GM12878 (cell line): ENCODE results near the gene SYCN. TPM values are rescaled to one million over a fixed set of nuclear protein-coding genes. Genes with fewer than 3 reads are reported as not detected.

Experiments used
- ATAC-seq: fragments of 200-7000 bp; cut with Tn5 transposase; 3 replicates; pipeline ENCODE4 v1.9.1; 2020; ENCODE audit warnings: mild to moderate bottlenecking, moderate library complexity
- BruUV-seq: library from RNA; stranded (reverse); fragments of 400-500 nt; replicated peaks from 2 replicates; lab custom pipeline; 2021; lab: Mats Ljungman, UMichigan
- CTCF ChIA-PET: fragments of 300-600 bp; sonication (Branson Sonifier 250); formaldehyde crosslinking; extraction: SDS; loops from one replicate; lab custom pipeline; 2021; ENCODE audit warnings: inconsistent platforms; lab: Yijun Ruan, JAX
- POLR2A ChIA-PET: fragments of 350-600 bp; formaldehyde crosslinking; extraction: SDS; loops from one replicate; lab custom pipeline; 2021; ENCODE audit warnings: inconsistent platforms; lab: Charles Lee
- RAD21 ChIA-PET: fragments of 300-600 bp; sonication (Branson Sonifier 250); formaldehyde crosslinking; loops from one replicate; lab custom pipeline; 2023; ENCODE audit warnings: antibody characterized with exemption; ENCODE audit not compliant: unreplicated experiment; lab: Charles Lee
- SMC1A ChIA-PET: fragments of 300-600 bp; sonication (Branson Sonifier 250); formaldehyde crosslinking; loops from one replicate; lab custom pipeline; 2023; ENCODE audit not compliant: unreplicated experiment, uncharacterized antibody; lab: Charles Lee
- DNase-seq: peaks from one replicate; pipeline ENCODE4 v3.0.0-alpha.2; 2011; ENCODE audit warnings: low read depth, low spot score
- FAIRE-seq: peaks from 3 replicates; lab custom pipeline; 2011; peaks lifted over from hg19 to GRCh38; lab: Jason Lieb, UNC
- H2AFZ ChIP-seq: 2 replicates; pipeline ENCODE4 v1.6.0; 2011; ENCODE audit warnings: low read depth, low read length, control low read depth; ENCODE audit not compliant: control insufficient read depth
- H3K27ac ChIP-seq: 2 replicates; pipeline ENCODE4 v1.5.1; 2011; ENCODE audit warnings: control low read depth; ENCODE audit not compliant: control insufficient read depth, insufficient read depth
- H3K27me3 ChIP-seq, 2 experiments: replicated peaks in 1 of 2; 2 replicates each; pipeline versions ENCODE4 v1.6.0 to v1.6.1; 2011; ENCODE audit warnings: low read length in 1 of 2; ENCODE audit not compliant: control insufficient read depth in 2 of 2, insufficient read depth in 2 of 2
- H3K36me3 ChIP-seq, 2 experiments: 2 replicates each; pipeline ENCODE4 v1.5.1; 2011; ENCODE audit warnings: low read length in 1 of 2; ENCODE audit not compliant: control insufficient read depth in 2 of 2, insufficient read depth in 2 of 2
- H3K4me1 ChIP-seq: 2 replicates; pipeline ENCODE4 v1.6.1; 2011; ENCODE audit warnings: mild to moderate bottlenecking, low read length, moderate library complexity, mixed read lengths; ENCODE audit not compliant: control insufficient read depth, insufficient read depth
- H3K4me2 ChIP-seq: 2 replicates; pipeline ENCODE4 v1.6.0; 2011; ENCODE audit warnings: control low read depth; ENCODE audit not compliant: control insufficient read depth, insufficient read depth
- H3K4me3 ChIP-seq: fragments of 200-600 bp; sonication (generic); 2 replicates; pipeline ENCODE4 v1.5.1; 2016
- H3K79me2 ChIP-seq: 2 replicates; pipeline ENCODE4 v1.6.0; 2011; ENCODE audit warnings: low read length; ENCODE audit not compliant: control insufficient read depth, insufficient read depth
- H3K9ac ChIP-seq: 2 replicates; pipeline ENCODE4 v1.8.0; 2011; ENCODE audit warnings: low read length, control low read depth, mixed read lengths; ENCODE audit not compliant: control insufficient read depth, insufficient read depth
- H3K9me3 ChIP-seq: replicated peaks from 3 replicates; pipeline ENCODE4 v1.5.1; 2011; ENCODE audit warnings: mild to moderate bottlenecking, low read length; ENCODE audit not compliant: control insufficient read depth, insufficient read depth
- H4K20me1 ChIP-seq: 2 replicates; pipeline ENCODE4 v1.6.0; 2011; ENCODE audit not compliant: control insufficient read depth, insufficient read depth
- BACH1 ChIP-seq: fragments of 450-650 bp; IDR thresholded peaks from 2 replicates; pipeline ENCODE4 v1.6.1; 2017; ENCODE audit warnings: mild to moderate bottlenecking, borderline replicate concordance
- CUX1 ChIP-seq: IDR thresholded peaks from 2 replicates; pipeline ENCODE4 v1.6.1; 2012; ENCODE audit warnings: improper control_type of control experiment, low read depth, low read length; ENCODE audit not compliant: insufficient replicate concordance
- E2F4 ChIP-seq: IDR thresholded peaks from 2 replicates; pipeline ENCODE4 v1.6.1; 2012; ENCODE audit warnings: low read depth, low read length, improper control_type of control experiment
- KLF5 ChIP-seq: fragments of 450-650 bp; IDR thresholded peaks from 2 replicates; pipeline ENCODE4 v1.6.1; 2014; ENCODE audit warnings: mild to moderate bottlenecking; ENCODE audit not compliant: partially characterized antibody
- NFYB ChIP-seq: IDR thresholded peaks from 2 replicates; pipeline ENCODE4 v1.6.1; 2011; ENCODE audit warnings: low read depth, mild to moderate bottlenecking, low read length, improper control_type of control experiment, moderate library complexity; ENCODE audit not compliant: insufficient read depth
- NR2C2 ChIP-seq: IDR thresholded peaks from 2 replicates; pipeline ENCODE4 v1.6.1; 2011; ENCODE audit warnings: borderline replicate concordance, low read depth; ENCODE audit not compliant: control insufficient read depth, insufficient read length
- POU2F2 ChIP-seq: IDR thresholded peaks from 3 replicates; pipeline ENCODE4 v1.6.1; 2011; ENCODE audit warnings: low read depth, mild to moderate bottlenecking, low read length, borderline replicate concordance
- SIN3A ChIP-seq: IDR thresholded peaks from 2 replicates; pipeline ENCODE4 v1.6.1; 2012; ENCODE audit warnings: low read depth, low read length, improper control_type of control experiment
- ZNF274 ChIP-seq: IDR thresholded peaks from one replicate; pipeline ENCODE4 v1.8.0; 2011; ENCODE audit not compliant: insufficient read length, insufficient read depth
- ZNF592 ChIP-seq: fragments of 450-650 bp; IDR thresholded peaks from 2 replicates; pipeline ENCODE4 v1.6.1; 2017; ENCODE audit warnings: mild to moderate bottlenecking, moderate library complexity
- whole genome bisulfite sequencing: methylation state at CpG from one replicate; pipeline ENCODE4 v1.1.6; 2016; ENCODE audit warnings: low lambda C conversion rate; ENCODE audit not compliant: insufficient replicate concordance, insufficient coverage; ENCODE audit errors: missing lambda C conversion rate; 5-methylcytosine and 5-hydroxymethylcytosine counted together
- in situ Hi-C: fragments of 300-500 bp; cut with MboI; formaldehyde crosslinking; loops from 9 replicates; pipeline ENCODE4 v1.14.3; 2018; ENCODE audit warnings: mixed read lengths
- intact Hi-C: fragments of 100-400 bp; cut with micrococcal nuclease; formaldehyde crosslinking; loops from one replicate; pipeline ENCODE4 v1.14.2; 2022; ENCODE audit not compliant: unreplicated experiment
- polyA plus RNA-seq, 11 experiments: library from polyadenylated mRNA; depleted of rRNA in 4 of 11; unstranded in 6 of 11; stranded (reverse) in 5 of 11; fragments of >200 nt; fragmentation: Nextera tagmentation in 4 of 11; fragmentation: Illumina TruSeq in 1 of 11; extraction: Ambion mirVana in 4 of 11; extraction: Trizol in 1 of 11; gene quantifications; 1 replicate in 1 of 11; 2 replicates in 10 of 11; pipeline versions ENCODE4 v1.2.1 to v1.2.3, GENCODE V29; 2011 to 2016; ENCODE audit warnings: inconsistent platforms in 2 of 11, missing spikeins in 2 of 11, low read depth in 1 of 11
- total RNA-seq, 4 experiments: library from RNA; depleted of rRNA in 3 of 4; stranded (reverse); fragments of >200 nt in 3 of 4; fragmentation: Illumina TruSeq in 1 of 4; extraction: Trizol in 1 of 4; gene quantifications; 2 replicates each; pipeline versions ENCODE4 v1.2.1 to v1.2.3, GENCODE V29; 2013 to 2021

Gene SYCN
- total and polyA plus RNA-seq, 10 of the 15 experiments (the other 5 are each of a cell fraction or from before 2014, with no cell fraction given): 0.54 TPM; not detected in 9

GRCh38 chr19:39177736-39178135 is 26.3 kb downstream of the SYCN start:
- CTCF ChIA-PET: interaction anchor here (1.0 kb wide), 1 partner anchor 9 kb away, joined by 3 read pairs; no protein-coding TSS in a partner anchor
- no peak for TF ChIP-seq NR2C2
- no peak for TF ChIP-seq ZNF274
- no peak for TF ChIP-seq CUX1
- TF ChIP-seq NFYB: no peak
- no peak for TF ChIP-seq BACH1
- no peak for TF ChIP-seq ZNF592
- no peak for TF ChIP-seq SIN3A
- no peak for TF ChIP-seq POU2F2
- TF ChIP-seq KLF5: no peak
- TF ChIP-seq E2F4: no peak
- BruUV-seq: no TSS peak

More at GRCh38 chr19:39177736-39178135, 26.3 kb downstream of the SYCN start:
- H3K9ac ChIP-seq: no peak overlapping the region
- no peaks in the 10 kb centered on the region for H3K9me3 ChIP-seq
- intact Hi-C loops: no loop called here
- ChIA-PET RAD21 (no interaction called here), POLR2A (no interaction called here), SMC1A (no interaction called here)
- no peak overlapping the region for H2AFZ ChIP-seq
- H3K79me2 ChIP-seq: no peaks in the 10 kb centered on the region
- no peak overlapping the region for H3K4me2 ChIP-seq
- H3K4me1 ChIP-seq: no peaks in the 10 kb centered on the region
- DNase-seq: no peak
- peaks cover 0 to 11% of the 10 kb centered on the region in 2 experiments; a peak in 2 of 4 replicates for H3K36me3 ChIP-seq
- no peaks in the 10 kb centered on the region for H3K27me3 ChIP-seq
- FAIRE-seq: no peak
- ATAC-seq: no peak
- 98% methylated on average over 11 of the region's 11 CpGs for WGBS
- in situ Hi-C loops: no loop called here
- H4K20me1 ChIP-seq: no peaks in the 10 kb centered on the region; the same call in 1 of the 2 replicates
- H3K27ac ChIP-seq: no peak overlapping the region
- H3K4me3 ChIP-seq: no peak overlapping the region
